Esophagus muscularis mucosa (tissue), 4 donors: ENCODE results near the gene ZDHHC19. TPM values are rescaled to one million over a fixed set of nuclear protein-coding genes. Genes with fewer than 3 reads are reported as not detected.

Experiments used
- DNase-seq: peaks from one replicate; pipeline ENCODE4 v3.0.0-alpha.2; 2017; ENCODE audit errors: extremely low spot score
- H3K27ac ChIP-seq, 4 donors: fragments of 200-600 bp; sonication (generic); replicated peaks in 1 of 4; 1 replicate in 3 of 4; 2 replicates in 1 of 4; pipeline ENCODE4 v1.5.1; 2016 to 2019; ENCODE audit warnings: mild to moderate bottlenecking in 1 of 4
- H3K27me3 ChIP-seq, 4 donors: fragments of 200-600 bp; sonication (generic); one replicate each; pipeline versions ENCODE4 v1.5.1 to v1.6.0; 2016 to 2019
- H3K36me3 ChIP-seq, 4 donors: fragments of 200-600 bp; sonication (generic); one replicate each; pipeline ENCODE4 v1.5.1; 2016 to 2019
- H3K4me1 ChIP-seq, 4 donors: fragments of 200-600 bp; sonication (generic); one replicate each; pipeline ENCODE4 v1.5.1; 2016 to 2019
- H3K4me3 ChIP-seq, 4 donors: fragments of 200-600 bp; sonication (generic); 1 replicate in 2 of 4; 2 replicates in 2 of 4; pipeline ENCODE4 v1.5.1; 2016 to 2019; ENCODE audit warnings: mild to moderate bottlenecking in 4 of 4, moderate library complexity in 1 of 4
- H3K9me3 ChIP-seq, 4 donors: fragments of 200-600 bp; sonication (generic); 1 replicate in 3 of 4; 2 replicates in 1 of 4; pipeline ENCODE4 v1.5.1; 2016 to 2019
- CTCF ChIP-seq, 3 experiments: fragments of 200-600 bp in 2 of 3; fragments of 450-650 bp in 1 of 3; sonication (generic) in 2 of 3; IDR thresholded peaks; one replicate each; pipeline ENCODE4 v1.5.1; 2017 to 2019; ENCODE audit warnings: antibody characterized with exemption in 3 of 3, mild to moderate bottlenecking in 2 of 3, moderate library complexity in 1 of 3
- EP300 ChIP-seq: sonication (generic); formaldehyde crosslinking; IDR thresholded peaks from one replicate; pipeline ENCODE4 v1.6.1; 2017; ENCODE audit warnings: antibody characterized with exemption
- POLR2A ChIP-seq: fragments of 450-650 bp; IDR thresholded peaks from one replicate; pipeline ENCODE4 v1.6.1; 2017; ENCODE audit warnings: antibody characterized with exemption, moderate library complexity, mild to moderate bottlenecking, low read depth
- POLR2AphosphoS5 ChIP-seq, 2 donors: sonication (generic); formaldehyde crosslinking; IDR thresholded peaks; one replicate each; pipeline ENCODE4 v1.6.1; 2017; ENCODE audit warnings: antibody characterized with exemption in 2 of 2
- WGBS: methylation state at CpG from one replicate; pipeline ENCODE4 v1.1.5; 2018; 5-methylcytosine and 5-hydroxymethylcytosine counted together
- intact Hi-C: fragments of 100-400 bp; cut with DNase I; formaldehyde crosslinking; loops from one replicate; pipeline ENCODE4 v1.15.1; 2023
- total RNA-seq, 4 donors: library from RNA; depleted of rRNA; stranded (reverse); fragments of >200 nt; gene quantifications; one replicate each; pipeline versions ENCODE4 v1.1.0 to v1.2.1, GENCODE V29; 2016

Gene ZDHHC19
- total RNA-seq, 4 donors from 2014 or later = not detected

DNA sequence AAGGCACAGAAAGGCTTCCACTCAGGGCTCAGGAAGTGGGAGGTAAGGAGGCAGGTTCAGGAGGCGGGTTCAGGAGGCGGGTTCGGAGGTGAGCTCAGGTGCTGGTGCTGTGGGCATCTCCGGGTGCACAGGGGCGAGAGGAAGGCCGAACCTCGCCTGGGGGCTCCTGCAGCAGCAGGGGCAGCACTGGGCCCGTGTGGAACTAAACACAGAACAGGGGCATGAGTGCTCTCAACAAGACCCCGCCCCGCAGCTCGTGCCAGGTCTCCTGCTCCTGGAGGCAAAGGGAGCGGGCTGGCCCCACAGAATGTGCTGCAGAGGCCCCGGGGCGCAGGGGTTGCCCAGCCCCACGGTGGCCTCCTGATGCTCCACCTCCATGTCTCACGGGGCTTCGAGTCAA, 13.7 kb downstream of the ZDHHC19 start:
- DNase-seq = no peak
- peaks cover 0 to 12% (median 6%) of the 10 kb centered on the region in 4 donors for H3K4me1 ChIP-seq
- H3K4me3 ChIP-seq = no peak overlapping the region
- 82% methylated on average over 7 of the region's 17 CpGs for WGBS
- peaks cover 0 to 10% (median 0%) of the 10 kb centered on the region in 4 donors for H3K27me3 ChIP-seq
- no peaks in the 10 kb centered on the region for H3K36me3 ChIP-seq
- no peak overlapping the region for H3K27ac ChIP-seq
- intact Hi-C loops = loop anchor here (2.0 kb wide), 1 partner anchor 125 kb away; no protein-coding TSS in a partner anchor
- no peak for TF ChIP-seq POLR2AphosphoS5 (IDR thresholded peaks at IDR 0.05)
- no peak for TF ChIP-seq EP300
- no peak for TF ChIP-seq CTCF (IDR thresholded peaks at IDR 0.05)
- TF ChIP-seq POLR2A = no peak
- H3K9me3 ChIP-seq = no peaks in the 10 kb centered on the region

GRCh38 chr3:196195664-196196265, 15.4 kb downstream of the ZDHHC19 start:
- Histone ChIP-seq H3K9me3 (no peaks in the 10 kb centered on the region), H3K27me3 (no peaks in the 10 kb centered on the region), H3K4me1 (peaks cover 0 to 12% (median 6%) of the 10 kb centered on the region in 4 donors), H3K36me3 (no peaks in the 10 kb centered on the region), H3K27ac (no peak overlapping the region), H3K4me3 (no peak overlapping the region)
- intact Hi-C loops = loop anchor here (2.0 kb wide), 1 partner anchor 123 kb away; no protein-coding TSS in a partner anchor
- TF ChIP-seq POLR2AphosphoS5 (IDR thresholded peaks at IDR 0.05) = no peak
- no peak for TF ChIP-seq EP300
- TF ChIP-seq POLR2A = no peak
- TF ChIP-seq CTCF (IDR thresholded peaks at IDR 0.05) = no peak
- DNase-seq = no peak
- 92% methylated on average over 13 of the region's 14 CpGs for WGBS

DNA sequence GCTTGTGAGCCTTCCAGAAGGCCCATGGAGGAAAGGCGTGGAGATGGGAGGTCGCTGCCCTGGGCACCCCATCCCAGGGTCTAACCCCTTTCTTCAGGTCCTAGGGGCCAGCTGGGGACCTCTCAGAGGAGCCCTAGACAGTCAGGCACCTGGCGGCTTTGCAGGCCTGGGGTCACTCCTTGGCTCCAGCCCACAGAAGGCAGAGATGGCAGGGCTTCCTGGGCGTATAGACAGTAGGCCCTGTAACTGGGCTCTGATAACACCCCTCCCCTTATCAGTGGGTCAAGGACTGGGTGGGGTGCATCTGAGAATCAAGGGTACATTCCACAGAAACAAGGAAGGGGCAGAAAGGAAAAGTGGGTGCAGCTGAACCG, 16.7 kb downstream of the ZDHHC19 start:
- peaks cover 0 to 12% (median 6%) of the 10 kb centered on the region in 4 donors for H3K4me1 ChIP-seq
- H3K27me3 ChIP-seq = no peaks in the 10 kb centered on the region
- no peaks in the 10 kb centered on the region for H3K36me3 ChIP-seq
- H3K27ac ChIP-seq = no peak overlapping the region
- intact Hi-C loops = no loop called here
- TF ChIP-seq EP300 (no peak), POLR2AphosphoS5 (IDR thresholded peaks at IDR 0.05) (no peak), POLR2A (no peak), CTCF (IDR thresholded peaks at IDR 0.05) (no peak)
- H3K4me3 ChIP-seq = no peak overlapping the region
- H3K9me3 ChIP-seq = no peaks in the 10 kb centered on the region
- 93% methylated on average over 2 of the region's 5 CpGs for WGBS
- no peak for DNase-seq

GRCh38 chr3:196193736-196194541, 17.3 kb downstream of the ZDHHC19 start:
- no peaks in the 10 kb centered on the region for H3K36me3 ChIP-seq
- WGBS = 80% methylated on average over 5 of the region's 13 CpGs
- no peak for TF ChIP-seq EP300
- no peak for TF ChIP-seq POLR2AphosphoS5 (IDR thresholded peaks at IDR 0.05)
- TF ChIP-seq CTCF (IDR thresholded peaks at IDR 0.05) = no peak
- TF ChIP-seq POLR2A = no peak
- H3K27me3 ChIP-seq = no peaks in the 10 kb centered on the region
- DNase-seq = no peak
- H3K4me1 ChIP-seq = peaks cover 0 to 12% (median 6%) of the 10 kb centered on the region in 4 donors
- no peak overlapping the region for H3K27ac ChIP-seq
- H3K4me3 ChIP-seq = no peak overlapping the region
- intact Hi-C loops = no loop called here
- H3K9me3 ChIP-seq = no peaks in the 10 kb centered on the region
